ENCODE results near the gene LAPTM5.

The LAPTM5 gene

GRCh38 chr1:30712583-30712982 is 45.0 kb downstream of the LAPTM5 start:
- no peak for DNase-seq

GRCh38 chr1:30710407-30710806 is 47.2 kb downstream of the LAPTM5 start:
- no peak for DNase-seq

GRCh38 chr1:30708361-30708728 is 49.2 kb downstream of the LAPTM5 start:
- DNase-seq, result no peak

GRCh38 chr1:30707412-30708360 is 49.9 kb downstream of the LAPTM5 start:
- peak; percentile 89 for DNase-seq

GRCh38 chr1:30706528-30706927 is 51.0 kb downstream of the LAPTM5 start:
- no peak for DNase-seq

- no peak for DNase-seq
Measured at GRCh38 chr1:30705698-30706097, 51.9 kb downstream of the LAPTM5 start.

- DNase-seq, result no peak
Measured at GRCh38 chr1:30704765-30705509, 52.6 kb downstream of the LAPTM5 start.

GRCh38 chr1:30704271-30704670 is 53.3 kb downstream of the LAPTM5 start:
- DNase-seq, result no peak

- DNase-seq, result no peak
Measured at GRCh38 chr1:30702823-30703222, 54.8 kb downstream of the LAPTM5 start.

GRCh38 chr1:30701258-30701633 is 56.3 kb downstream of the LAPTM5 start:
- DNase-seq, result no peak

GRCh38 chr1:30700528-30701257 is 56.9 kb downstream of the LAPTM5 start:
- no peak for DNase-seq

GRCh38 chr1:30699762-30700161 is 57.8 kb downstream of the LAPTM5 start:
- DNase-seq, result no peak

- DNase-seq, result peak; percentile 50
Measured at GRCh38 chr1:30698401-30698981, 59.1 kb downstream of the LAPTM5 start.

- peak; percentile 47 for DNase-seq
Measured at GRCh38 chr1:30697571-30698376, 59.8 kb downstream of the LAPTM5 start.

GRCh38 chr1:30696831-30697230 is 60.7 kb downstream of the LAPTM5 start:
- DNase-seq, result no peak

- peak; percentile 66 for DNase-seq
Measured at GRCh38 chr1:30695439-30695841, 62.1 kb downstream of the LAPTM5 start.

GRCh38 chr1:30694280-30695175 is 63.0 kb downstream of the LAPTM5 start:
- peak; percentile 6 for DNase-seq

GRCh38 chr1:30693822-30694221 is 63.8 kb downstream of the LAPTM5 start:
- DNase-seq, result peak; percentile 10

- peak; percentile 38 for DNase-seq
Measured at GRCh38 chr1:30693366-30693765, 64.2 kb downstream of the LAPTM5 start.

GRCh38 chr1:30692948-30693301 is 64.6 kb downstream of the LAPTM5 start:
- DNase-seq, result peak; percentile 17

All from right forelimb (tissue), 1 donor.